ENCODE data around the gene MUC6. TPM values are rescaled to one million over a fixed set of nuclear protein-coding genes. Genes with fewer than 3 reads are reported as not detected.

The MUC6 gene
- total and polyA plus RNA-seq, 2 of the 8 experiments (the other 6 are each of a cell fraction or from before 2014, with no cell fraction given) = not detected

DNA sequence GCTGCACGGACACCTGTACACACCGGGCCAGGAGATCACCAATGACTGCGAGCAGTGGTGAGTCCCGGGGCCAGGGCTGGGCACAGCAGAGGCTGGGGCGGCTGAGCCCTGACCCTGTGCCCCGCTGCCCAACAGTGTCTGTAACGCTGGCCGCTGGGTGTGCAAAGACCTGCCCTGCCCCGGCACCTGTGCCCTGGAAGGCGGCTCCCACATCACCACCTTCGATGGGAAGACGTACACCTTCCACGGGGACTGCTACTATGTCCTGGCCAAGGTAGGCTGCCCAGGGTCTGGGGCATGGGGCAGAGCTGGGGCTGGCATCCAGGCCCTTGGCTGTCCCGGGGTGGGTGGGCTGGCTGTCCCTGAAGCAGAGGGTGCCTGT, 45.8 kb upstream of the MUC6 start:
- Histone ChIP-seq H3K4ac (replicated peaks; ENCODE audit: insufficient read length, low read depth, low read length) (no peak overlapping the region), H3K79me1 (ENCODE audit: low read depth, low read length) (no peaks in the 10 kb centered on the region), H2BK15ac (ENCODE audit: low read length) (no peak overlapping the region), H3K9me3 (ENCODE audit: insufficient read depth in 2 of 2, low read depth in 1 of 2, low read length in 1 of 2) (peaks cover 0 to under 1% of the 10 kb centered on the region in 2 experiments; a peak in 1 of 4 replicates), H3K36me3 (ENCODE audit: control insufficient read depth in 2 of 4, insufficient read depth in 4 of 4, low read length in 3 of 4) (no peaks in the 10 kb centered on the region), H2AK5ac (ENCODE audit: low read depth, low read length) (no peak overlapping the region), H3K23me2 (ENCODE audit: low read depth, low read length) (no peaks in the 10 kb centered on the region), H2AFZ (ENCODE audit: low read length) (no peak overlapping the region), H4K5ac (ENCODE audit: insufficient read length, low read depth, low read length) (no peak overlapping the region), H4K91ac (replicated peaks; ENCODE audit: insufficient read length, low read length) (no peak overlapping the region), H2BK120ac (replicated peaks; ENCODE audit: low read depth, low read length) (no peak overlapping the region), H4K8ac (ENCODE audit: extremely low read depth, insufficient read depth, low read length) (no peak overlapping the region), H3K14ac (ENCODE audit: insufficient read length) (no peak overlapping the region), H2BK12ac (ENCODE audit: low read depth, low read length) (no peak overlapping the region), H2BK5ac (ENCODE audit: low read depth, low read length) (no peak overlapping the region), H3K4me1 (replicated peaks in 1 of 4; ENCODE audit: control insufficient read depth in 3 of 4, insufficient read depth in 4 of 4, low read length in 3 of 4) (no peaks in the 10 kb centered on the region), H3K4me3 (ENCODE audit: extremely low read depth in 1 of 4, insufficient read depth in 2 of 4, low read depth in 3 of 4, low read length in 4 of 4) (no peak overlapping the region), H3K23ac (ENCODE audit: insufficient read length) (no peak overlapping the region), H4K20me1 (replicated peaks in 1 of 2; ENCODE audit: control insufficient read depth in 1 of 2, insufficient read depth in 2 of 2, low read length in 2 of 2) (no peaks in the 10 kb centered on the region), H3K4me2 (ENCODE audit: insufficient read depth in 1 of 2, low read depth in 2 of 2, low read length in 2 of 2) (no peak overlapping the region), H2BK20ac (ENCODE audit: low read length) (no peak overlapping the region), H3K56ac (replicated peaks; ENCODE audit: insufficient read length, low read depth, low read length) (no peak overlapping the region), H3K27me3 (replicated peaks in 1 of 4; ENCODE audit: control insufficient read depth in 3 of 4, extremely low read depth in 1 of 4, insufficient read depth in 3 of 4, low read length in 3 of 4) (no peaks in the 10 kb centered on the region), H3K79me2 (ENCODE audit: control insufficient read depth in 1 of 2, insufficient read depth in 2 of 2, low read length in 2 of 2) (no peaks in the 10 kb centered on the region), H3K27ac (ENCODE audit: low read depth, low read length) (no peak overlapping the region), H3K18ac (ENCODE audit: extremely low read depth, low read length) (no peak overlapping the region), H3K9ac (replicated peaks in 1 of 4; ENCODE audit: extremely low read depth in 1 of 4, low read depth in 3 of 4, low read length in 3 of 4) (no peak overlapping the region)
- DNase-seq (ENCODE audit: low read depth in 1 of 2, low spot score in 2 of 2) = no peak
- ChIA-PET CTCF (ENCODE audit: partially characterized antibody) (no interaction called here), POLR2A (ENCODE audit: partially characterized antibody) (no interaction called here)
- FAIRE-seq = no peak
- TF ChIP-seq GTF2F1 (IDR thresholded peaks at IDR 0.05; ENCODE audit: borderline replicate concordance, low read depth, low read length) (no peak), PHF8 (conservative IDR thresholded peaks at IDR 0.05; ENCODE audit: low read depth, low read length) (no peak), CREB1 (IDR thresholded peaks at IDR 0.05) (no peak), CTBP2 (IDR thresholded peaks at IDR 0.05; ENCODE audit: borderline replicate concordance, insufficient read depth, insufficient read length, low read length) (no peak), CHD1 (IDR thresholded peaks at IDR 0.05; ENCODE audit: low read depth, low read length) (no peak), BCL11A (IDR thresholded peaks at IDR 0.05; ENCODE audit: low read depth in 2 of 2, low read length in 2 of 2) (no peak), MAX (IDR thresholded peaks at IDR 0.05) (no peak), ASH2L (IDR thresholded peaks at IDR 0.05; ENCODE audit: low read length) (no peak), RAD21 (IDR thresholded peaks at IDR 0.05 in 1 of 2, conservative IDR thresholded peaks at IDR 0.05 in 1 of 2; ENCODE audit: low read depth in 2 of 2, low read length in 2 of 2) (no peak), JUND (IDR thresholded peaks at IDR 0.05; ENCODE audit: low read length) (no peak)
- 81% methylated on average over 14 of the region's 14 CpGs; no CpG with 5 or more reads in 1 of the 2 experiments for WGBS, 2 experiments (ENCODE audit: extremely low coverage in 1 of 2, insufficient coverage in 1 of 2, insufficient read length in 1 of 2, insufficient replicate concordance in 2 of 2, low coverage in 1 of 2, low lambda C conversion rate in 2 of 2, missing lambda C conversion rate in 1 of 2)

Measured in H1 (cell line).